ENCODE measurements around the gene PAIP2. TPM values are rescaled to one million over a fixed set of nuclear protein-coding genes. Genes with fewer than 3 reads are reported as not detected.

The PAIP2 gene
- total RNA-seq, 1 donor from 2014 or later, result 103 TPM

DNA sequence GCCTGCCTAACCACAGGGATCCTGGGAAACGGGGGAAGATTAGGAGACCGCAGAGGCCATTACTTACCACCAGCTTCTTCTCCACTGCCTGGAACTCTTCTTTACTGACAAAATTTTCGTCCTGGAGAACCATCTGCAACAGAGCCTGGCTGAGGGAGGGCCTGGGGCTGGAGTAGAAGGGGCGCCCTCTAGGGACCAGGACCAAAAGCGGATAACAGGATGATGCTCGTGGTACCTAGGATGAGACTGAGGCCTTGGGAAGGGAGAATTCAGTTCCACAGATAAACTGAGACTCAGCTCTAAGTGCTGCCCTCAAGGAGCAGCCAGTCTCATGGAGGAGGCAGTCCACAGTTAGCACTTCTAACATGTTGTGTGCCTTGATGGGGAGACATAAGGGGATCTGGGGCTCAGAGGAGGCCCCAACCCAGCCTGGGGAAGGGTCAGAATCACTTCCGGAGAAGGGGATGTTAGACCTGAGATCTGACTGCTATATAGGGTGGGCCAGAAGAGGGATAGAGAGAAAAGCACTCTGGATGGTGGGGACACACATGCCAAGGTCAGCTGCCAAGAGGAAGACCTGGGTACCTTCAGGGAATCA, 61.0 kb downstream of the PAIP2 start:
- Mint-ChIP-seq H3K27ac (ENCODE audit: unreplicated experiment) (no peak overlapping the region), H3K27me3 (ENCODE audit: low read depth) (no peaks in the 10 kb centered on the region), H3K9me3 (no peaks in the 10 kb centered on the region), H3K4me3 (peak overlapping the region; percentile 95), H3K4me1 (peaks cover 23% of the 10 kb centered on the region), H3K36me3 (ENCODE audit: low read depth) (no peaks in the 10 kb centered on the region)
- no peak for DNase-seq (ENCODE audit: low read depth, low spot score)
- TF ChIP-seq, protein P1, sequence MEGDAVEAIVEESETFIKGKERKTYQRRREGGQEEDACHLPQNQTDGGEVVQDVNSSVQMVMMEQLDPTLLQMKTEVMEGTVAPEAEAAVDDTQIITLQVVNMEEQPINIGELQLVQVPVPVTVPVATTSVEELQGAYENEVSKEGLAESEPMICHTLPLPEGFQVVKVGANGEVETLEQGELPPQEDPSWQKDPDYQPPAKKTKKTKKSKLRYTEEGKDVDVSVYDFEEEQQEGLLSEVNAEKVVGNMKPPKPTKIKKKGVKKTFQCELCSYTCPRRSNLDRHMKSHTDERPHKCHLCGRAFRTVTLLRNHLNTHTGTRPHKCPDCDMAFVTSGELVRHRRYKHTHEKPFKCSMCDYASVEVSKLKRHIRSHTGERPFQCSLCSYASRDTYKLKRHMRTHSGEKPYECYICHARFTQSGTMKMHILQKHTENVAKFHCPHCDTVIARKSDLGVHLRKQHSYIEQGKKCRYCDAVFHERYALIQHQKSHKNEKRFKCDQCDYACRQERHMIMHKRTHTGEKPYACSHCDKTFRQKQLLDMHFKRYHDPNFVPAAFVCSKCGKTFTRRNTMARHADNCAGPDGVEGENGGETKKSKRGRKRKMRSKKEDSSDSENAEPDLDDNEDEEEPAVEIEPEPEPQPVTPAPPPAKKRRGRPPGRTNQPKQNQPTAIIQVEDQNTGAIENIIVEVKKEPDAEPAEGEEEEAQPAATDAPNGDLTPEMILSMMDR (conservative IDR thresholded peaks at IDR 0.05), result peak; percentile 48

DNA sequence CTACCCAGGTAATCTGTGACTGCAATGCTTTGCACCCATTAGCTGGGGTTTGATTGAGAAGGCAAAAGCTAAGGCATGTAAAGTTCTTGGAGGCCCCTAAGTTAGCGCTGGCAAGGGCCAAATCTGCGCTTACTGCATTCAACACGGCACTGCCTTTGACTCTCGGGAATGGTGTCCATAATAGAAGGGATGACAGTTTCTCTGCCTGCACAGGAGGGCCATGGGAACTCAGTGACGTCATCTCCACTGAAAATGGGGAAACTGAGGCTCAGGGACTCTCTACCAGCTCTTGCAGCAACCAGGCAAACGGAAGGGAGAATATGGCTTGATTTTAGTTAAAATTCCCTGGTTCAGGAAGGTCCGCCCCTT, 61.7 kb downstream of the PAIP2 start:
- Mint-ChIP-seq H3K27me3 (ENCODE audit: low read depth) (no peaks in the 10 kb centered on the region), H3K27ac (ENCODE audit: unreplicated experiment) (peak overlapping the region; percentile 100), H3K4me1 (peaks cover 23% of the 10 kb centered on the region), H3K4me3 (peak overlapping the region; percentile 95), H3K9me3 (no peaks in the 10 kb centered on the region), H3K36me3 (ENCODE audit: low read depth) (no peaks in the 10 kb centered on the region)
- TF ChIP-seq, protein P1 (conservative IDR thresholded peaks at IDR 0.05), result no peak
- DNase-seq (ENCODE audit: low read depth, low spot score), result no peak

DNA sequence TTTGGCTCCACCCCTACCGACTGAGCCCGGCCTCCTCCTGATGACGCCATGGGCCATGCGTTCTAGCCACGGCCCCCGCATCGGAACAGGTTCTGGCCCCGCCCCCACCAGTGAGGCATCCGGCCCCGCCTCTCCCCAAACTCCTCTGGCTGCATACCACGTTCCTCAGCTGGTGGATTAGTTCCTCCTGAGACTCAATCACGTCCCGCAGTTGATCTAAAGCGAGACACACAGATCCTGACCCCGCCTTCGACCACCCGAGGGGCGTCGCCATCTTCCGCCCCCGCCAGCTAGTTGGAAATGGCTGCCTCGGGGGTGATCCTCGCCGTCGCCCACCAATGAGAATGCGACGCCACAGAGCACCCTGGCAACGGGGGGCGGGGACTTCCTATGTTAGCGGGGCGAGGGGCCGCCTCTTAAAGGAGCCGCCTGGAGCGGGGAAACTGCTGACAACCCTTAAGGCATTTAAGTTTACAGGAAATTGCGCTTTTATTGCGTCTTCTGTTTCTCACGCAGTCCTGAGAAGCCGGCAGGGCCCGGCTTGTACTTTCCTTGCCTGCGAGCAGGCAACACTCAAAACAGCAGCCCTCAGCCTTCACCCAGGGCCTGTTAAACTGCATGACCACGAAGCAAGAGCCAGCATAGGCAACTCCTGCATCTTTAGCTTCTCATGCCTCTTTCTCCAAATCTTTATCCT, 62.3 kb downstream of the PAIP2 start, which contains the start of gene SPATA24:
SPATA24 (minus strand) TSS at position 303 of the 697 bp plus-strand sequence; CDS start at position 274, 29 bp downstream.
- TF ChIP-seq, protein P1 (conservative IDR thresholded peaks at IDR 0.05), result no peak
- peak; percentile 96 for DNase-seq (ENCODE audit: low read depth, low spot score)

DNA sequence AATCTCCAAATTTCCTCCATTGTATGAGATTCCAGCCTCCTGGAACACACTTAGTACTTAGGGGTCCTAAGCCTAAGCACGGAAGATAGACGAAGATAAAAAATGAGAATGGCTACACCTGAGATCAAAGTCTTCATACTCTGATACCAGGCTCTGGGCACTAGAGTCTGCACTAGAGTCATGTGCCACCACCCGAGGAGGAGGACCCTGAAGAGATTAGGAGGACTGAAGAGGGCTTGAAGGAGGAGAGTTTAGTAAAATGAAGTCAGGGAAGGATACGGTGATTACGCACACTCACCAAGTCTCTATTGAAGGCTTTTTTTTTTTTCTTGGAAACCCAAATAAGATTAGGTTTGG, 62.8 kb downstream of the PAIP2 start:
- Mint-ChIP-seq H3K36me3 (ENCODE audit: low read depth) (no peaks in the 10 kb centered on the region), H3K4me1 (peaks cover 23% of the 10 kb centered on the region), H3K27ac (ENCODE audit: unreplicated experiment) (peak overlapping the region; percentile 100), H3K27me3 (ENCODE audit: low read depth) (no peaks in the 10 kb centered on the region), H3K9me3 (no peaks in the 10 kb centered on the region), H3K4me3 (peak overlapping the region; percentile 95)
- TF ChIP-seq, protein P1 (conservative IDR thresholded peaks at IDR 0.05), result no peak
- DNase-seq (ENCODE audit: low read depth, low spot score), result no peak

More for the DNA sequence above, 62.3 kb downstream of the PAIP2 start, which contains the start of gene SPATA24:
- Mint-ChIP-seq H3K36me3 (ENCODE audit: low read depth) (no peaks in the 10 kb centered on the region), H3K27ac (ENCODE audit: unreplicated experiment) (peak within 1 kb of the TSS; percentile 100), H3K4me3 (peak within 1 kb of the TSS; percentile 95), H3K4me1 (peaks cover 23% of the 10 kb centered on the region), H3K9me3 (no peaks in the 10 kb centered on the region), H3K27me3 (ENCODE audit: low read depth) (no peaks in the 10 kb centered on the region)

DNA sequence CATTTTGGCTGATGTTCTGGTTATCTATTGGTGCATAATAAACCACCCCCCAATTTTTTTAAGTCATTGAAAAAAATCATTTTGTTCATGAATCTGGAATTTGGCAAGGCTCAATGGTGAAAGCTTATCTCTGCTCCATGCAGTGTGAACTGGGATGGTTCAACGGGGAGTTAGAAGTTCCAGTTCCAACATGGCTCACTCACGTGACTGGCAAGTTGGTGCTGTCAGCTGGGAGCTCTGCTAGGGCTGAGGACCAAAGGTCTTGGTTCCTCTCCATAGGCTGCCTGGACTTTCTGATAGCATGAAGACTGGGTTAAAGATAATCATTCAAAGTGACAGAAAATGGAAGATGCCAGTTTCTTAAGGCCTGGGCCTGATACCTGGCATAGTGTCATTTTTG, 65.3 kb downstream of the PAIP2 start:
- H3K36me3 Mint-ChIP-seq (ENCODE audit: low read depth), result no peaks in the 10 kb centered on the region
- H3K9me3 Mint-ChIP-seq, result no peaks in the 10 kb centered on the region
- DNase-seq (ENCODE audit: low read depth, low spot score), result no peak
- H3K27me3 Mint-ChIP-seq (ENCODE audit: low read depth), result no peaks in the 10 kb centered on the region
- peak overlapping the region; percentile 21 for H3K4me3 Mint-ChIP-seq
- H3K4me1 Mint-ChIP-seq, result peaks cover 23% of the 10 kb centered on the region
- TF ChIP-seq, protein P1 (conservative IDR thresholded peaks at IDR 0.05), result no peak
- H3K27ac Mint-ChIP-seq (ENCODE audit: unreplicated experiment), result no peak overlapping the region
